ENCODE measurements around the gene CHST11. TPM values are rescaled to one million over a fixed set of nuclear protein-coding genes. Genes with fewer than 3 reads are reported as not detected.

Gene CHST11
- total and polyA plus RNA-seq, 9 of the 15 experiments (the other 6 are each of a cell fraction or from before 2014, with no cell fraction given) = 2.3 to 38.7 (median 15.0) TPM

DNA sequence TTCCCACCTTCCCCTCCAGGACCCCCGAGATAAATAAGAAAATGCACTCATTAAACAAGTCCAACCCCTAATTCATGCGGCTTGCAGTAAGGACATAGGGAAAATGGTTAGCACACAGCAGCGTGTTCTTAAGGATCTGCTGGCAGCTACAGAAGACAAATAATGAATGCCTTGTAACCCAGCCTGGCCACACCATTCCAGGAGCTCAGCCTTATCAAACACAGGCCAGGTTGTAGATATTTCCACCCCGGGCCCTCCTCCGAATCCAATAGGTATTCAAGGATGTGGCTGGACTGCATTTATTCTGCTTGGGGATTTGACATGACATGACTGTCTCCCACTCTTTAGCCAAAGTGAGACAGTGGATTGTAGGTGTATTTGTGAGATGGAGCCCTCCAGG, 256.2 kb downstream of the CHST11 start:
- CTCF ChIA-PET (ENCODE audit: low intra/inter-chr PET ratio) = no interaction called here

DNA sequence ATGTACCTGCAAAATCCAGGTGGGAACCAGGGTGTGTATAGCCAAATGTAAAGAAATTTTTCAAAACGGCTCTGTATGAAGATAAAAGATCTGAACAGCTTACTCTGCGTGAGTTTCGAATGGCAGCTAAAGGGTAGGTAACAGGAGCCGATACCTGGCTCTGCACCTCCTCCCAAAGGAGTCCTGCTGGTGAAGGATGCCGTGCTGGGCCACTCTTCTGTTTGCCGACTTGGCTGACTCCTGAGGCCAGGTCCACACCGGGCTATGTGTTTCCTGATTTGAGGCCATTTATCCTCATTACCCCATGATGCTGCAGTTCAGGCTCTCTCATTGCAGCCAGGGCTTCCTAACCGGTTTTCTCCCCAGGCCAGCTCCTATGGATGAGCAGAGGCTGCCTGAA, 256.7 kb downstream of the CHST11 start:
- H3K9me3 ChIP-seq (replicated peaks; ENCODE audit: control insufficient read depth, insufficient read depth, low read depth, low read length) = no peaks in the 10 kb centered on the region
- WGBS (ENCODE audit: insufficient coverage, low coverage, missing lambda C conversion rate) = 59% methylated on average over 8 of the region's 8 CpGs
- no peak overlapping the region for H2AFZ ChIP-seq (ENCODE audit: low read depth, low read length)
- no peaks in the 10 kb centered on the region for H3K27me3 ChIP-seq (ENCODE audit: control insufficient read depth in 2 of 2, insufficient read depth in 2 of 2, low read length in 2 of 2)
- no peak overlapping the region for H3K4me2 ChIP-seq (ENCODE audit: insufficient read depth, low read length)
- peaks cover 5% of the 10 kb centered on the region; the same call in 1 of the 2 replicates for H4K20me1 ChIP-seq (replicated peaks; ENCODE audit: control insufficient read depth, insufficient read depth, low read length)
- H3K4me3 ChIP-seq = no peak overlapping the region
- ChIA-PET CTCF (ENCODE audit: low intra/inter-chr PET ratio) (no interaction called here), POLR2A (interaction anchor here (0.6 to 1.2 kb wide), 3 partner anchors 14 to 38 kb away, joined by 3 read pairs; no protein-coding TSS in a partner anchor)
- FAIRE-seq = no peak
- no peaks in the 10 kb centered on the region for H3K79me2 ChIP-seq (ENCODE audit: control insufficient read depth, insufficient read depth, low read length)
- in situ Hi-C loops (cut with MboI) (no loop called here), intact Hi-C loops (cut with micrococcal nuclease) (no loop called here)
- DNase-seq (ENCODE audit: extremely low read depth in 1 of 4, low spot score in 3 of 4) = no peak
- H3K4me1 ChIP-seq (replicated peaks in 1 of 2; ENCODE audit: control insufficient read depth in 2 of 2, insufficient read depth in 2 of 2, low read length in 2 of 2) = peaks cover 0 to 7% of the 10 kb centered on the region in 2 experiments; a peak in 2 of 5 replicates
- no peak for ATAC-seq
- no peaks in the 10 kb centered on the region for H3K9me1 ChIP-seq (ENCODE audit: control insufficient read depth, insufficient read depth, low read length)
- H3K36me3 ChIP-seq (ENCODE audit: control insufficient read depth, insufficient read depth, low read length) = 0 out of 3 replicates have a peak, but pooled peaks cover 4% of the 10 kb centered on the region
- no TSS peak for BruUV-seq (replicated peaks)
- H3K27ac ChIP-seq (ENCODE audit: extremely low read depth, low read depth, low read length) = no peak overlapping the region
- no peak overlapping the region for H3K9ac ChIP-seq (ENCODE audit: insufficient read depth in 1 of 2, low read depth in 2 of 2, low read length in 2 of 2)
- TF ChIP-seq, protein P1, sequence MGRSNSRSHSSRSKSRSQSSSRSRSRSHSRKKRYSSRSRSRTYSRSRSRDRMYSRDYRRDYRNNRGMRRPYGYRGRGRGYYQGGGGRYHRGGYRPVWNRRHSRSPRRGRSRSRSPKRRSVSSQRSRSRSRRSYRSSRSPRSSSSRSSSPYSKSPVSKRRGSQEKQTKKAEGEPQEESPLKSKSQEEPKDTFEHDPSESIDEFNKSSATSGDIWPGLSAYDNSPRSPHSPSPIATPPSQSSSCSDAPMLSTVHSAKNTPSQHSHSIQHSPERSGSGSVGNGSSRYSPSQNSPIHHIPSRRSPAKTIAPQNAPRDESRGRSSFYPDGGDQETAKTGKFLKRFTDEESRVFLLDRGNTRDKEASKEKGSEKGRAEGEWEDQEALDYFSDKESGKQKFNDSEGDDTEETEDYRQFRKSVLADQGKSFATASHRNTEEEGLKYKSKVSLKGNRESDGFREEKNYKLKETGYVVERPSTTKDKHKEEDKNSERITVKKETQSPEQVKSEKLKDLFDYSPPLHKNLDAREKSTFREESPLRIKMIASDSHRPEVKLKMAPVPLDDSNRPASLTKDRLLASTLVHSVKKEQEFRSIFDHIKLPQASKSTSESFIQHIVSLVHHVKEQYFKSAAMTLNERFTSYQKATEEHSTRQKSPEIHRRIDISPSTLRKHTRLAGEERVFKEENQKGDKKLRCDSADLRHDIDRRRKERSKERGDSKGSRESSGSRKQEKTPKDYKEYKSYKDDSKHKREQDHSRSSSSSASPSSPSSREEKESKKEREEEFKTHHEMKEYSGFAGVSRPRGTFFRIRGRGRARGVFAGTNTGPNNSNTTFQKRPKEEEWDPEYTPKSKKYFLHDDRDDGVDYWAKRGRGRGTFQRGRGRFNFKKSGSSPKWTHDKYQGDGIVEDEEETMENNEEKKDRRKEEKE (IDR thresholded peaks at IDR 0.05; ENCODE audit: borderline replicate concordance in 1 of 2, control insufficient read depth in 1 of 2, low read depth in 2 of 2, low read length in 1 of 2) = no peak
- TF ChIP-seq RBM15 (IDR thresholded peaks at IDR 0.05; ENCODE audit: insufficient read depth, low read length) (no peak), CBX2 (IDR thresholded peaks at IDR 0.05; ENCODE audit: insufficient read depth, low read length, poor library complexity, severe bottlenecking) (no peak), ZFP1 (CRISPR knock-in tag; IDR thresholded peaks at IDR 0.05) (no peak), MAFG (tag; conservative IDR thresholded peaks at IDR 0.05) (no peak), KLF13 (tag; IDR thresholded peaks at IDR 0.05; ENCODE audit: borderline replicate concordance, low read depth) (no peak), ZZZ3 (IDR thresholded peaks at IDR 0.05) (no peak)

More for the DNA sequence above, 256.2 kb downstream of the CHST11 start:
- FAIRE-seq = peak; percentile 32
- POLR2A ChIA-PET = interaction anchor here (1.1 to 1.2 kb wide), 2 partner anchors 14 to 15 kb away, joined by 3 read pairs; no protein-coding TSS in a partner anchor
- Histone ChIP-seq H3K9me3 (replicated peaks; ENCODE audit: control insufficient read depth, insufficient read depth, low read depth, low read length) (no peaks in the 10 kb centered on the region), H2AFZ (ENCODE audit: low read depth, low read length) (no peak overlapping the region), H3K27me3 (ENCODE audit: control insufficient read depth in 2 of 2, insufficient read depth in 2 of 2, low read length in 2 of 2) (no peaks in the 10 kb centered on the region), H3K79me2 (ENCODE audit: control insufficient read depth, insufficient read depth, low read length) (no peaks in the 10 kb centered on the region), H3K4me3 (no peak overlapping the region), H3K36me3 (ENCODE audit: control insufficient read depth, insufficient read depth, low read length) (no peaks in the 10 kb centered on the region), H3K27ac (ENCODE audit: extremely low read depth, low read depth, low read length) (no peak overlapping the region), H3K4me2 (ENCODE audit: insufficient read depth, low read length) (no peak overlapping the region), H4K20me1 (replicated peaks; ENCODE audit: control insufficient read depth, insufficient read depth, low read length) (peaks cover 5% of the 10 kb centered on the region; the same call in 1 of the 2 replicates), H3K9ac (ENCODE audit: insufficient read depth in 1 of 2, low read depth in 2 of 2, low read length in 2 of 2) (no peak overlapping the region), H3K9me1 (ENCODE audit: control insufficient read depth, insufficient read depth, low read length) (no peaks in the 10 kb centered on the region), H3K4me1 (replicated peaks in 1 of 2; ENCODE audit: control insufficient read depth in 2 of 2, insufficient read depth in 2 of 2, low read length in 2 of 2) (peaks cover 0 to 7% of the 10 kb centered on the region in 2 experiments; a peak in 2 of 5 replicates)
- TF ChIP-seq RBM14 (IDR thresholded peaks at IDR 0.05; ENCODE audit: borderline replicate concordance, insufficient read depth, low read depth, low read length) (no peak), TCF3 (CRISPR knock-in tag; IDR thresholded peaks at IDR 0.05) (peak; percentile 27; the same call in 1 of the 2 replicates)
- WGBS (ENCODE audit: insufficient coverage, low coverage, missing lambda C conversion rate) = 34% methylated on average over 5 of the region's 5 CpGs
- BruUV-seq (replicated peaks) = no TSS peak
- intact Hi-C loops (cut with micrococcal nuclease) (no loop called here), in situ Hi-C loops (cut with MboI) (no loop called here)
- ATAC-seq = peak; percentile 60
- peak in 3 of 4 experiments; percentile 23 to 31 (median 23) for DNase-seq (ENCODE audit: extremely low read depth in 1 of 4, low spot score in 3 of 4)
